ENCODE measurements around the gene CFAP73. TPM values are rescaled to one million over a fixed set of nuclear protein-coding genes. Genes with fewer than 3 reads are reported as not detected.

Gene CFAP73
- polyA plus RNA-seq, 3 donors: 0.14 TPM; not detected in 2

- WGBS (ENCODE audit: insufficient coverage): no CpG with 5 or more reads among the region's 4 CpGs
- no peak overlapping the region for H2AFZ ChIP-seq (ENCODE audit: insufficient read depth, low read depth, low read length, poor library complexity, severe bottlenecking)
- no peaks in the 10 kb centered on the region for H4K20me1 ChIP-seq (ENCODE audit: insufficient read depth, low read length)
- peaks cover 0 to 7% (median 0%) of the 10 kb centered on the region in 7 donors for H3K9me3 Mint-ChIP-seq
- H3K9me3 ChIP-seq (replicated peaks in 1 of 2; ENCODE audit: control insufficient read depth in 1 of 2, insufficient read depth in 1 of 2, low read length in 2 of 2): no peaks in the 10 kb centered on the region
- no peak overlapping the region for H3K27ac ChIP-seq (ENCODE audit: low read depth in 1 of 2, low read length in 2 of 2)
- H3K4me1 Mint-ChIP-seq: peaks cover 76% of the 10 kb centered on the region
- H3K36me3 ChIP-seq (replicated peaks in 1 of 2; ENCODE audit: control insufficient read depth in 1 of 2, insufficient read depth in 2 of 2, low read length in 2 of 2): no peaks in the 10 kb centered on the region
- H3K4me2 ChIP-seq (replicated peaks; ENCODE audit: extremely low read depth, low read length, poor library complexity, severe bottlenecking): no peak overlapping the region
- H3K4me1 ChIP-seq (ENCODE audit: control insufficient read depth in 1 of 2, insufficient read depth in 2 of 2, low read length in 2 of 2): peaks cover 82 to 86% of the 10 kb centered on the region in 2 donors
- no peak overlapping the region for H3K4me3 ChIP-seq (replicated peaks in 1 of 3; ENCODE audit: low read depth in 2 of 3, low read length in 3 of 3)
- H3K27me3 Mint-ChIP-seq (ENCODE audit: low read depth in 3 of 3): peaks cover 0 to 7% (median 1%) of the 10 kb centered on the region in 3 donors
- no peaks in the 10 kb centered on the region for H3K27me3 ChIP-seq (ENCODE audit: control insufficient read depth in 2 of 2, insufficient read depth in 2 of 2, low read length in 2 of 2)
- DNase-seq: peak; percentile 39 to 46 (median 39)
- peak overlapping the region in 6 of 7 donors; percentile 13 to 65 (median 48) for H3K27ac Mint-ChIP-seq
- H3K79me2 ChIP-seq (ENCODE audit: insufficient read depth, low read length): no peaks in the 10 kb centered on the region
- no peak for TF ChIP-seq CTCF (IDR thresholded peaks at IDR 0.05)
- no peak overlapping the region for H3K4me3 Mint-ChIP-seq
- intact Hi-C loops (cut with micrococcal nuclease): loop anchor here (5.0 to 10.0 kb wide), 2 partner anchors 35 to 222 kb away; partner anchors contain the start of gene SDSL (in 2 of the 2)
- peaks cover 4 to 8% of the 10 kb centered on the region in 2 donors for H3K36me3 Mint-ChIP-seq
- H3K9ac ChIP-seq (ENCODE audit: insufficient read depth, low read length, poor library complexity, severe bottlenecking): no peak overlapping the region
These were observed 53.0 kb downstream of the CFAP73 start for GRCh38 chr12:113202300-113203075.

GRCh38 chr12:113203852-113204760 lies 54.6 kb downstream of the CFAP73 start:
- WGBS (ENCODE audit: insufficient coverage): 81% methylated on average over 6 of the region's 8 CpGs
- Histone ChIP-seq H3K27me3 (ENCODE audit: control insufficient read depth in 2 of 2, insufficient read depth in 2 of 2, low read length in 2 of 2) (no peaks in the 10 kb centered on the region), H3K79me2 (ENCODE audit: insufficient read depth, low read length) (no peaks in the 10 kb centered on the region), H3K9ac (ENCODE audit: insufficient read depth, low read length, poor library complexity, severe bottlenecking) (no peak overlapping the region), H3K27ac (ENCODE audit: low read depth in 1 of 2, low read length in 2 of 2) (no peak overlapping the region), H3K4me2 (replicated peaks; ENCODE audit: extremely low read depth, low read length, poor library complexity, severe bottlenecking) (no peak overlapping the region), H3K9me3 (replicated peaks in 1 of 2; ENCODE audit: control insufficient read depth in 1 of 2, insufficient read depth in 1 of 2, low read length in 2 of 2) (no peaks in the 10 kb centered on the region), H3K4me3 (replicated peaks in 1 of 3; ENCODE audit: low read depth in 2 of 3, low read length in 3 of 3) (peak overlapping the region in 1 of 3 experiments; percentile 6), H3K4me1 (ENCODE audit: control insufficient read depth in 1 of 2, insufficient read depth in 2 of 2, low read length in 2 of 2) (peaks cover 95 to 98% of the 10 kb centered on the region in 2 donors), H2AFZ (ENCODE audit: insufficient read depth, low read depth, low read length, poor library complexity, severe bottlenecking) (peak overlapping the region; percentile 43), H3K36me3 (replicated peaks in 1 of 2; ENCODE audit: control insufficient read depth in 1 of 2, insufficient read depth in 2 of 2, low read length in 2 of 2) (no peaks in the 10 kb centered on the region), H4K20me1 (ENCODE audit: insufficient read depth, low read length) (no peaks in the 10 kb centered on the region)
- DNase-seq: peak in 1 of 3 donors; percentile 28
- peaks cover 4 to 8% of the 10 kb centered on the region in 2 donors for H3K36me3 Mint-ChIP-seq
- no peak overlapping the region for H3K4me3 Mint-ChIP-seq
- no peak for TF ChIP-seq CTCF (IDR thresholded peaks at IDR 0.05)
- peaks cover 87% of the 10 kb centered on the region for H3K4me1 Mint-ChIP-seq
- peaks cover 0 to 7% (median 0%) of the 10 kb centered on the region in 7 donors for H3K9me3 Mint-ChIP-seq
- peak overlapping the region in 6 of 7 donors; percentile 0 to 87 (median 19) for H3K27ac Mint-ChIP-seq
- H3K27me3 Mint-ChIP-seq (ENCODE audit: low read depth in 3 of 3): peaks cover 0 to 8% (median 1%) of the 10 kb centered on the region in 3 donors
- intact Hi-C loops (cut with micrococcal nuclease): loop anchor here (5.0 to 10.0 kb wide), 2 partner anchors 33 to 221 kb away; partner anchors contain the start of gene SDSL (in 2 of the 2)

All from CD14-positive monocyte (primary cell).